Vagina (tissue), 2 donors: ENCODE results near the gene DPP10. TPM values are rescaled to one million over a fixed set of nuclear protein-coding genes. Genes with fewer than 3 reads are reported as not detected.

Experiments
- DNase-seq, 2 donors: peaks; one replicate each; pipeline ENCODE4 v3.0.0-alpha.2; 2017; ENCODE audit errors: extremely low spot score in 2 of 2
- H3K27ac ChIP-seq: fragments of 200-600 bp; sonication (generic); one replicate; pipeline ENCODE4 v1.5.1; 2019
- H3K27me3 ChIP-seq: fragments of 200-600 bp; sonication (generic); one replicate; pipeline ENCODE4 v1.5.1; 2019
- H3K36me3 ChIP-seq, 2 donors: fragments of 200-600 bp; sonication (generic); one replicate each; pipeline ENCODE4 v1.5.1; 2017 to 2019
- H3K4me1 ChIP-seq: fragments of 200-600 bp; sonication (generic); one replicate; pipeline ENCODE4 v1.5.1; 2019
- H3K4me3 ChIP-seq, 2 donors: fragments of 200-600 bp; sonication (generic); 1 replicate in 1 of 2; 2 replicates in 1 of 2; pipeline ENCODE4 v1.5.1; 2016 to 2019
- H3K9me3 ChIP-seq: fragments of 200-600 bp; sonication (generic); one replicate; pipeline ENCODE4 v1.5.1; 2019
- POLR2A ChIP-seq, 2 donors: fragments of 450-650 bp; IDR thresholded peaks; one replicate each; pipeline ENCODE4 v1.6.1; 2017; ENCODE audit warnings: antibody characterized with exemption in 2 of 2, mild to moderate bottlenecking in 2 of 2, moderate library complexity in 2 of 2
- POLR2AphosphoS5 ChIP-seq, 2 donors: sonication (generic); formaldehyde crosslinking; IDR thresholded peaks; one replicate each; pipeline ENCODE4 v1.9.0; 2017; ENCODE audit warnings: antibody characterized with exemption in 2 of 2, mild to moderate bottlenecking in 2 of 2, low read depth in 1 of 2; ENCODE audit not compliant: insufficient read depth in 1 of 2
- intact Hi-C: fragments of 100-400 bp; cut with DNase I; formaldehyde crosslinking; loops from one replicate; pipeline ENCODE4 v1.15.1; 2023
- total RNA-seq: library from RNA; depleted of rRNA; stranded (reverse); fragments of >200 nt; gene quantifications from one replicate; pipeline ENCODE4 v1.2.3, GENCODE V29; 2016
- TF ChIP-seq, protein P1 (sequence below), 3 experiments: fragments of 450-650 bp in 2 of 3; fragments of 200-600 bp in 1 of 3; sonication (generic) in 1 of 3; IDR thresholded peaks; one replicate each; pipeline ENCODE4 v1.5.1; 2017 to 2019; ENCODE audit warnings: antibody characterized with exemption in 3 of 3, mild to moderate bottlenecking in 2 of 3, moderate library complexity in 2 of 3

DPP10 gene
- total RNA-seq, 1 donor from 2014 or later, result not detected

- no peak overlapping the region for H3K4me3 ChIP-seq
- intact Hi-C loops, result no loop called here
- H3K27ac ChIP-seq, result no peak overlapping the region
- DNase-seq, result no peak
- no peaks in the 10 kb centered on the region for H3K4me1 ChIP-seq
- TF ChIP-seq, protein P1, sequence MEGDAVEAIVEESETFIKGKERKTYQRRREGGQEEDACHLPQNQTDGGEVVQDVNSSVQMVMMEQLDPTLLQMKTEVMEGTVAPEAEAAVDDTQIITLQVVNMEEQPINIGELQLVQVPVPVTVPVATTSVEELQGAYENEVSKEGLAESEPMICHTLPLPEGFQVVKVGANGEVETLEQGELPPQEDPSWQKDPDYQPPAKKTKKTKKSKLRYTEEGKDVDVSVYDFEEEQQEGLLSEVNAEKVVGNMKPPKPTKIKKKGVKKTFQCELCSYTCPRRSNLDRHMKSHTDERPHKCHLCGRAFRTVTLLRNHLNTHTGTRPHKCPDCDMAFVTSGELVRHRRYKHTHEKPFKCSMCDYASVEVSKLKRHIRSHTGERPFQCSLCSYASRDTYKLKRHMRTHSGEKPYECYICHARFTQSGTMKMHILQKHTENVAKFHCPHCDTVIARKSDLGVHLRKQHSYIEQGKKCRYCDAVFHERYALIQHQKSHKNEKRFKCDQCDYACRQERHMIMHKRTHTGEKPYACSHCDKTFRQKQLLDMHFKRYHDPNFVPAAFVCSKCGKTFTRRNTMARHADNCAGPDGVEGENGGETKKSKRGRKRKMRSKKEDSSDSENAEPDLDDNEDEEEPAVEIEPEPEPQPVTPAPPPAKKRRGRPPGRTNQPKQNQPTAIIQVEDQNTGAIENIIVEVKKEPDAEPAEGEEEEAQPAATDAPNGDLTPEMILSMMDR (IDR thresholded peaks at IDR 0.05), result no peak
- no peak for TF ChIP-seq POLR2AphosphoS5 (IDR thresholded peaks at IDR 0.05; ENCODE audit: insufficient read depth in 1 of 2, low read depth in 1 of 2)
- H3K36me3 ChIP-seq, result no peaks in the 10 kb centered on the region
- H3K27me3 ChIP-seq, result no peaks in the 10 kb centered on the region
- H3K9me3 ChIP-seq, result no peaks in the 10 kb centered on the region
These were observed 1126.2 kb downstream of the DPP10 start for GRCh38 chr2:115568643-115569042.

DNA sequence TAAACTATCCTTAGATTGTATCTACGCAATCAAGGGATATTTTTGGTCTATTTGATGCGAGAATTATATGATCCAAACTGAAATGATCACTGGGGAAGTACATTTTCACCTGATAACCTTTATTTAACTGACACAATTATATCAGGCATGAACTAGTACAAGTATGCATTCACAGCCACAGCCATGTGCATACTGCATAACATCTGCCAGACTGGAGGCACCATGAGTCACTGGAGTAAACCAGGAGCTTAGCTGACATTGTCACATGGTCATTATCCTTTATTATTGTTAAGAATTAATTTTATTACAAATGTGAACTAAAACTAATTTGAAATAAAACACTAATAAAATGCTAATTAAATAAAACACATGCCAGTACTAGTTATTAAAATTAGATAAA is 1127.1 kb downstream of the DPP10 start:
- Histone ChIP-seq H3K4me1 (no peaks in the 10 kb centered on the region), H3K27me3 (no peaks in the 10 kb centered on the region), H3K9me3 (no peaks in the 10 kb centered on the region), H3K4me3 (no peak overlapping the region), H3K27ac (no peak overlapping the region), H3K36me3 (no peaks in the 10 kb centered on the region)
- no peak for TF ChIP-seq POLR2A (IDR thresholded peaks at IDR 0.05)
- TF ChIP-seq, protein P1 (IDR thresholded peaks at IDR 0.05), result no peak
- no peak for TF ChIP-seq POLR2AphosphoS5 (IDR thresholded peaks at IDR 0.05; ENCODE audit: insufficient read depth in 1 of 2, low read depth in 1 of 2)
- DNase-seq, result no peak
- intact Hi-C loops, result no loop called here

- H3K36me3 ChIP-seq, result no peaks in the 10 kb centered on the region
- DNase-seq, result no peak
- H3K27me3 ChIP-seq, result no peaks in the 10 kb centered on the region
- H3K4me1 ChIP-seq, result no peaks in the 10 kb centered on the region
- H3K4me3 ChIP-seq, result no peak overlapping the region
- intact Hi-C loops, result no loop called here
- no peak overlapping the region for H3K27ac ChIP-seq
- TF ChIP-seq POLR2A (IDR thresholded peaks at IDR 0.05) (no peak), POLR2AphosphoS5 (IDR thresholded peaks at IDR 0.05; ENCODE audit: insufficient read depth in 1 of 2, low read depth in 1 of 2) (no peak)
- TF ChIP-seq, protein P1 (IDR thresholded peaks at IDR 0.05), result no peak
- H3K9me3 ChIP-seq, result no peaks in the 10 kb centered on the region
These were observed 1130.3 kb downstream of the DPP10 start for GRCh38 chr2:115572746-115573145.

GRCh38 chr2:115573756-115574155 is 1131.3 kb downstream of the DPP10 start:
- H3K9me3 ChIP-seq, result no peaks in the 10 kb centered on the region
- TF ChIP-seq POLR2A (IDR thresholded peaks at IDR 0.05), result no peak
- TF ChIP-seq POLR2AphosphoS5 (IDR thresholded peaks at IDR 0.05; ENCODE audit: insufficient read depth in 1 of 2, low read depth in 1 of 2), result no peak
- TF ChIP-seq, protein P1 (IDR thresholded peaks at IDR 0.05), result no peak
- no peak overlapping the region for H3K27ac ChIP-seq
- H3K27me3 ChIP-seq, result no peaks in the 10 kb centered on the region
- no peaks in the 10 kb centered on the region for H3K4me1 ChIP-seq
- no peaks in the 10 kb centered on the region for H3K36me3 ChIP-seq
- intact Hi-C loops, result no loop called here
- DNase-seq, result no peak
- H3K4me3 ChIP-seq, result no peak overlapping the region

DNA sequence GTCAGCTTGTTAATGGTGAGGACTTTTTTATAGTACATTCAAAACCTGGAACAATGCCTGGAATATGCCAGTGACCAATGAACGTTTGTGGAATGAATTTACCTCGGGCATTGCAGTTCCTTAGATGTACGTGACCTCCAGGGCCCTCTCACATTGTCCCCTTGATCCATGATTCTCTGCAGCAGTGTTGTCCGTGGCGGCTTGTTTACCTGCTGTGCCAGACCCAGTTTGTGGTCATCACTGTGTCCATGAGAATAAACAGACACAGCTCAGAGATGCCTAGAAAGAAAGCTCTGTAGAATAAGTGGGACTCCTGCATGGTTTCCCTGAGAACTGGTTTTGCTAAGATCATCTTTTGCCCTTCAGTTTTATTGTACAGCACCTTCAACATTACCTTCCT is 1132.2 kb downstream of the DPP10 start:
- no peak for DNase-seq
- no peak overlapping the region for H3K4me3 ChIP-seq
- intact Hi-C loops, result no loop called here
- no peaks in the 10 kb centered on the region for H3K4me1 ChIP-seq
- H3K9me3 ChIP-seq, result no peaks in the 10 kb centered on the region
- TF ChIP-seq, protein P1 (IDR thresholded peaks at IDR 0.05), result no peak
- TF ChIP-seq POLR2AphosphoS5 (IDR thresholded peaks at IDR 0.05; ENCODE audit: insufficient read depth in 1 of 2, low read depth in 1 of 2) (no peak), POLR2A (IDR thresholded peaks at IDR 0.05) (no peak)
- no peak overlapping the region for H3K27ac ChIP-seq
- no peaks in the 10 kb centered on the region for H3K36me3 ChIP-seq
- H3K27me3 ChIP-seq, result no peaks in the 10 kb centered on the region
